ENCODE data around the gene MRNIP.

Gene MRNIP

GRCh38 chr5:179870952-179871351 lies 12.3 kb upstream of the MRNIP start:
- no peak for DNase-seq

- no peak for DNase-seq
These were observed 11.8 kb upstream of the MRNIP start for GRCh38 chr5:179870403-179870903.

GRCh38 chr5:179869641-179870402 lies 11.2 kb upstream of the MRNIP start:
- DNase-seq, result no peak

- no peak for DNase-seq
These were observed 10.5 kb upstream of the MRNIP start for GRCh38 chr5:179869101-179869500.

GRCh38 chr5:179868541-179868940 lies 9.9 kb upstream of the MRNIP start:
- no peak for DNase-seq

GRCh38 chr5:179867476-179867875 lies 8.9 kb upstream of the MRNIP start:
- DNase-seq, result no peak

GRCh38 chr5:179867079-179867465 lies 8.5 kb upstream of the MRNIP start:
- no peak for DNase-seq

GRCh38 chr5:179866241-179867078 lies 7.8 kb upstream of the MRNIP start:
- no peak for DNase-seq

- DNase-seq, result no peak
These were observed 7.0 kb upstream of the MRNIP start for GRCh38 chr5:179865491-179866240.

- no peak for DNase-seq
These were observed 6.1 kb upstream of the MRNIP start for GRCh38 chr5:179864686-179865085.

- no peak for DNase-seq
These were observed 5.0 kb upstream of the MRNIP start for GRCh38 chr5:179863449-179864085.

GRCh38 chr5:179862891-179863290 lies 4.3 kb upstream of the MRNIP start:
- DNase-seq, result no peak

GRCh38 chr5:179862296-179862695 lies 3.7 kb upstream of the MRNIP start:
- no peak for DNase-seq

GRCh38 chr5:179860301-179860700 lies 1.7 kb upstream of the MRNIP start:
- peak; percentile 7 for DNase-seq

GRCh38 chr5:179858241-179858585 lies 404 bp downstream of the MRNIP start:
- no peak for DNase-seq

- no peak for DNase-seq
These were observed 4.3 kb downstream of the MRNIP start for GRCh38 chr5:179854356-179854755.

- DNase-seq, result no peak
These were observed 5.5 kb downstream of the MRNIP start for GRCh38 chr5:179852993-179853547.

- no peak for DNase-seq
These were observed 17.0 kb downstream of the MRNIP start for GRCh38 chr5:179841621-179842020.

GRCh38 chr5:179840766-179841165 lies 17.9 kb downstream of the MRNIP start:
- DNase-seq, result no peak

- DNase-seq, result no peak
These were observed 18.3 kb downstream of the MRNIP start for GRCh38 chr5:179840321-179840720.

GRCh38 chr5:179839328-179840256 lies 19.0 kb downstream of the MRNIP start:
- no peak for DNase-seq

Data from NCI-H2227 treated with DMSO at 0.1 percent for 48 hours (cell line).